Muscle layer of colon (tissue), 2 donors: ENCODE measurements around the gene PSEN2.

Experiments
- H3K27ac ChIP-seq: one replicate; pipeline ENCODE4 v1.7.0; 2013; ENCODE audit warnings: low read depth, mild to moderate bottlenecking, low read length, moderate library complexity
- H3K27me3 ChIP-seq, 2 donors: one replicate each; pipeline ENCODE4 v1.7.0; 2013; ENCODE audit warnings: low read length in 2 of 2, mild to moderate bottlenecking in 2 of 2; ENCODE audit not compliant: insufficient read depth in 2 of 2, control insufficient read depth in 1 of 2
- H3K36me3 ChIP-seq: one replicate; pipeline ENCODE4 v1.7.0; 2013; ENCODE audit warnings: mild to moderate bottlenecking, low read length; ENCODE audit not compliant: insufficient read depth
- H3K4me1 ChIP-seq: one replicate; pipeline ENCODE4 v1.7.0; 2013; ENCODE audit warnings: mild to moderate bottlenecking, low read length; ENCODE audit not compliant: insufficient read depth
- H3K4me3 ChIP-seq, 2 donors: one replicate each; pipeline ENCODE4 v1.7.0; 2013; ENCODE audit warnings: low read length in 2 of 2, low read depth in 1 of 2, mild to moderate bottlenecking in 1 of 2, moderate library complexity in 1 of 2
- H3K9ac ChIP-seq: one replicate; pipeline ENCODE4 v1.7.0; 2013; ENCODE audit warnings: low read length
- H3K9me3 ChIP-seq: one replicate; pipeline ENCODE4 v1.7.0; 2013; ENCODE audit warnings: mild to moderate bottlenecking, low read length
- donor health status: abdominal sarcoma.
- donor health status: Adenocarcinoma of cecum.

PSEN2 gene

DNA sequence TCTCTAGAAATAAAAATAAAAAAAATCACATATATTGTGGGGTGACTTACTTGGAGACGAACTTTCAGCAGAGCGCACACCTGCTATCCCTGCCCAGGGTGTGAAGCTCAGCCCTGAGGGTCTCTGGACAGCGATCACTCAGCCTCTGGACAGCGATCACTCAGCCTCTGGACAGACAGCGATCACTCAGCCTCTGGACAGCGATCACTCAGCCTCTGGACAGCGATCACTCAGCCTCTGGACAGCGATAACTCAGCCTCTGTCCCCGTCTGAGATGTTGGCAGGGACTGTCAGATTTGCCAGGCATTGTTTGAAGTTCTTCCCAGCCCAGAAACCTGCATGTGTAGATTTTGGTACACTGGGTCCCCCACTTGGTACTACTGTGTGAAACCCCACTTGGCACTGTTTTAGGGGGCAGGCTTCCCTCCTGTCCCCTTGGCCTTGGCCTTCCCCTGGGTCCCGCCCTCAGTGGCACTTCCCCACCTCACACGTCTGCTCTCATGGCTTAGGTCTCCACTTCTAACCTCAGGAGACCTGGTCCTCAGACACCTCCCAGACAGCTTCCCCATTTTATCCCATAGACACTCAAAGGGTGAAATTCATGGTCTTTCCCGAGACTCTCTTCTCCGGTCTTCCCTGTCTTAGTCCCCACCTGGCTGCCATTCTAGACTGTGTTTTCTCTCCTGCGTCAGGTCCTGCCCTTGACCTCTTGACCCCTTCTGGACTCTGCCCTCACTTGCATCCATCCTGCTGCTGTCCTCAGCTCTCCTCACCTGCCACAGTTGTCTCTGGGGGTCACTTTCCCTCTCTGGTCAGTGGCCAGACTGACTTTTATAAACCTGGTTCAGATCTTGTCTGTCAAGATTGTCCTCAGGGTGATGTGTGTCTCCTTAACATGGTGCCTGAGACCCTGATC, 10.2 kb downstream of the PSEN2 start:
- Histone ChIP-seq H3K4me3 (no peak overlapping the region), H3K4me1 (peaks cover 4% of the 10 kb centered on the region), H3K27me3 (no peaks in the 10 kb centered on the region), H3K36me3 (peaks cover 27% of the 10 kb centered on the region), H3K9ac (no peak overlapping the region), H3K9me3 (no peaks in the 10 kb centered on the region), H3K27ac (no peak overlapping the region)

DNA sequence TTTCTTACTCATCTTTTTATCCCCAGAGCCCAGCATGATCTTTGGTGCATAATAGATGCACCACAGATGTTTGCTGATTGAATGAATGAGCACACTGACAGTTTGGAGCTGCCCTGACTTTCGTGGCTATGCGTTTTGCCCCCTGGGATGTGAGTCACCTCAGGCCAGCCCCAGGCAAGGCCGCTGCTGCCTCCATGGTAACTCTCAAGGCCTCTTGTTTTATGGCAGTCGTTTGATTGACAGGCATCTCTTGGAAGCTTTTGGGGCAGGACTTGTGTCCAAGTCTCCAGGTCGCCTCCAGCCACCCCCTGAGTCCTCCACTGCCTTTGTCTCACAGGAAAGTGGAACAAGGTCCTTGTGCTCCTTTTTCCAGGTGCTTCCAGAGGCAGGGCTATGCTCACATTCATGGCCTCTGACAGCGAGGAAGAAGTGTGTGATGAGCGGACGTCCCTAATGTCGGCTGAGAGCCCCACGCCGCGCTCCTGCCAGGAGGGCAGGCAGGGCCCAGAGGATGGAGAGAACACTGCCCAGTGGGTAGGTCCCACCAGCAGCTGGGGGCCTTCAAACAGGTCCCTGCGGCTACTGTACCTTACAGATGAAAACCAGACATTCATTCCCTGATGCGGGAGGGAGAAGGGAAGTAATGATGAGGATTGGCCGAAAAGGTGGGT, 11.2 kb downstream of the PSEN2 start:
- H3K4me3 ChIP-seq, result no peak overlapping the region
- peaks cover 4% of the 10 kb centered on the region for H3K4me1 ChIP-seq
- no peaks in the 10 kb centered on the region for H3K9me3 ChIP-seq
- peaks cover 27% of the 10 kb centered on the region for H3K36me3 ChIP-seq
- no peak overlapping the region for H3K9ac ChIP-seq
- no peaks in the 10 kb centered on the region for H3K27me3 ChIP-seq
- H3K27ac ChIP-seq, result no peak overlapping the region

DNA sequence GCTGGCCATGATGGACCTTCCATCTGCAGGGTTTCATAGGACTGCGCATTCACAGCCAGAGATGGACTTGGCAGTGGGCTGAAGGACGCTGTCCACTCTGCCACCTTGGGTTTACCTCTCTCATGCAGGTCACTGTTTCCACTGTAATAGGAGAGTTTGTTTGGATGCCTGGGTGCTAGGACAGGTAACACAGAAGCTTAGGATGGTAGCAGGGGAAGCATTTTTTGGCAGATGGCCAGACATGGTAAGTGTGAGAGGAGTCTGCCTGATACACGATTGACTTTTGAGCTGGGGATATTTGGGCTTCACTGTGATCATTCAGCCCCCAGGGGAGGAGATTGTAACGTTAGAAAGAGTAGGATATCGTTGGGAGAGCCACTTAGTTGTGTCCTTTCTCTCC, 11.8 kb downstream of the PSEN2 start:
- Histone ChIP-seq H3K36me3 (peaks cover 24% of the 10 kb centered on the region), H3K9me3 (no peaks in the 10 kb centered on the region), H3K4me1 (peaks cover 4% of the 10 kb centered on the region), H3K27ac (no peak overlapping the region), H3K9ac (no peak overlapping the region), H3K4me3 (peak overlapping the region in 1 of 2 donors; percentile 4), H3K27me3 (no peaks in the 10 kb centered on the region)

GRCh38 chr1:226882631-226883409, 12.4 kb downstream of the PSEN2 start:
- H3K9me3 ChIP-seq, result no peaks in the 10 kb centered on the region
- H3K9ac ChIP-seq, result no peak overlapping the region
- H3K4me3 ChIP-seq, result peak overlapping the region in 1 of 2 donors; percentile 4
- no peaks in the 10 kb centered on the region for H3K27me3 ChIP-seq
- peaks cover 4% of the 10 kb centered on the region for H3K4me1 ChIP-seq
- H3K27ac ChIP-seq, result no peak overlapping the region
- H3K36me3 ChIP-seq, result peaks cover 24% of the 10 kb centered on the region

DNA sequence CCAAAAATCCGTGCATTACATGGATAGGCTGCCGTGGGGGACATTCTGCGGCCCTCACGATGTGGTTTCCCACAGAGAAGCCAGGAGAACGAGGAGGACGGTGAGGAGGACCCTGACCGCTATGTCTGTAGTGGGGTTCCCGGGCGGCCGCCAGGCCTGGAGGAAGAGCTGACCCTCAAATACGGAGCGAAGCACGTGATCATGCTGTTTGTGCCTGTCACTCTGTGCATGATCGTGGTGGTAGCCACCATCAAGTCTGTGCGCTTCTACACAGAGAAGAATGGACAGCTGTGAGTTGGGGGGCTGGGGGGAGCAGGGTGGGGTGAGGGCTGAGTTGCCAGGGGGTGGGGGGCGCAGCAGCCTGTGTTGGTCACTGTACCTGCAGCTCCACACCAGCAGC, 13.2 kb downstream of the PSEN2 start:
- H3K27ac ChIP-seq, result no peak overlapping the region
- H3K9ac ChIP-seq, result no peak overlapping the region
- no peaks in the 10 kb centered on the region for H3K27me3 ChIP-seq
- no peaks in the 10 kb centered on the region for H3K9me3 ChIP-seq
- no peak overlapping the region for H3K4me3 ChIP-seq
- peaks cover 32% of the 10 kb centered on the region for H3K36me3 ChIP-seq
- H3K4me1 ChIP-seq, result peaks cover 4% of the 10 kb centered on the region

GRCh38 chr1:226884116-226884625, 13.8 kb downstream of the PSEN2 start:
- H3K27me3 ChIP-seq, result no peaks in the 10 kb centered on the region
- no peak overlapping the region for H3K4me3 ChIP-seq
- peaks cover 37% of the 10 kb centered on the region for H3K36me3 ChIP-seq
- peaks cover 4% of the 10 kb centered on the region for H3K4me1 ChIP-seq
- H3K27ac ChIP-seq, result no peak overlapping the region
- no peaks in the 10 kb centered on the region for H3K9me3 ChIP-seq
- no peak overlapping the region for H3K9ac ChIP-seq

DNA sequence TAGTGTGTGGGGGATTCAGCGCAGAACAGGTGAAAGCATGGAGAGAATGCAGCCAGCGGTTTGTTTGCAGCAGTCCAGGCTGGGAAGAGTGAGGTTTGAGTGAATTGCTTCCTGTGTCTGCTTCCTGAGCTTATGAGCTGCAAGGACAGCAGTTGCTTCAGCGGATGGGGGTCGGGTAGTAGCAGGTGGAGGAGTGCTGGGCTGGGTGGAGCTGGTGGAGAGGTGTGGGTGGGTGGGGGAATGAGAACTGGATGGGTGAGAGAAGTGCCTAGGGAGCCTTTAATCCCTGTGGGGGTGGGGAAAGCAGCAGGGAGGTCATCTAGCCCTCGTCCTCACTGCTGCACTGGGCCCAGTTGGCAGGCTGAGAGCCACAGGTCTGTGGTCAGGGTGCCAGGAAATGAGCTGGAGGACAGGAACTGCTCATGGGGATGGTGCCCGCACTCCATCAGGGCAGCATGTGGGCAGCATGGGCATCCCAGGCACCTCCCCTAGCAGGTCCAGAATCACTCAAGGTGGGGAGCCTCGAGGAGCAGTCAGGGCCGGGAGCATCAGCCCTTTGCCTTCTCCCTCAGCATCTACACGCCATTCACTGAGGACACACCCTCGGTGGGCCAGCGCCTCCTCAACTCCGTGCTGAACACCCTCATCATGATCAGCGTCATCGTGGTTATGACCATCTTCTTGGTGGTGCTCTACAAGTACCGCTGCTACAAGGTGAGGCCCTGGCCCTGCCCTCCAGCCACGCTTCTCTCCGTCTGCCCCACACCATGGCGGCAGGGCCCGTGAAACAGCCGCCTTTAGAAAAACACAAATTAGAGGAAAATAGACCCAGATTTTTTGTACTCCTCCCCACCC, 14.8 kb downstream of the PSEN2 start:
- H3K4me3 ChIP-seq, result no peak overlapping the region
- H3K27ac ChIP-seq, result no peak overlapping the region

GRCh38 chr1:226886122-226886901, 15.9 kb downstream of the PSEN2 start:
- H3K9ac ChIP-seq, result no peak overlapping the region
- no peaks in the 10 kb centered on the region for H3K9me3 ChIP-seq
- peaks cover 4% of the 10 kb centered on the region for H3K4me1 ChIP-seq
- H3K36me3 ChIP-seq, result peaks cover 41% of the 10 kb centered on the region
- H3K27ac ChIP-seq, result no peak overlapping the region
- no peaks in the 10 kb centered on the region for H3K27me3 ChIP-seq
- H3K4me3 ChIP-seq, result no peak overlapping the region

More for the DNA sequence above, 14.8 kb downstream of the PSEN2 start:
- H3K9ac ChIP-seq, result no peak overlapping the region
- H3K4me1 ChIP-seq, result peaks cover 4% of the 10 kb centered on the region
- H3K27me3 ChIP-seq, result no peaks in the 10 kb centered on the region
- no peaks in the 10 kb centered on the region for H3K9me3 ChIP-seq
- peaks cover 43% of the 10 kb centered on the region for H3K36me3 ChIP-seq

DNA sequence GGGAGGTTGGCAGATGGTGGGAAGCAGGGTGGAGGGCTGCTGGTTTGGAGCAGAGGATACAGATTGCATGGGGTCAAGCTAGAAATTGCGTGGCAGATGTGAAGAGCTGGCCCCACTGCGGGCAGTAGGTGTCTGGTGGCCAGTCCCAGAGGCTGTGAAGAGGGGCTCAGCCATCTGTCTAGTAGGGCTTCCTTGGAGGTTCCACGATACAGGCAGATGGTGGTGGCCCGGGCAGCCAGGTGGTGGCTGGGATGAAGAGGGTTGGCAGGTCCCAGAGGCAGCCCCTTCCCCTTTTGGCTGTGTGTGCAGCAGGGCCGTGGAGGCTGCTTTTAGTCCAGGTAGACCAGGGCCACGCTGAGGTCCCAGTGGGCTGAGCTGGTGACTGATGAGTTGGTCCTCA, 16.6 kb downstream of the PSEN2 start:
- Histone ChIP-seq H3K9me3 (no peaks in the 10 kb centered on the region), H3K4me1 (peaks cover 4% of the 10 kb centered on the region), H3K4me3 (no peak overlapping the region), H3K36me3 (peaks cover 35% of the 10 kb centered on the region), H3K9ac (no peak overlapping the region), H3K27ac (no peak overlapping the region), H3K27me3 (no peaks in the 10 kb centered on the region)

- Histone ChIP-seq H3K36me3 (peaks cover 32% of the 10 kb centered on the region), H3K4me1 (no peaks in the 10 kb centered on the region)
Observed at GRCh38 chr1:226888021-226888420, 17.6 kb downstream of the PSEN2 start.

More at GRCh38 chr1:226888021-226888420, 17.6 kb downstream of the PSEN2 start:
- no peaks in the 10 kb centered on the region for H3K27me3 ChIP-seq
- H3K9ac ChIP-seq, result no peak overlapping the region
- no peak overlapping the region for H3K27ac ChIP-seq
- no peaks in the 10 kb centered on the region for H3K9me3 ChIP-seq
- H3K4me3 ChIP-seq, result no peak overlapping the region
